HEK293T (cell line): ENCODE measurements around the gene MFNG.

ENCODE experiments used
- ARNT ChIP-seq: fragments of 450-650 bp; IDR thresholded peaks from 2 replicates; pipeline ENCODE4 v1.6.1; 2017; ENCODE audit warnings: mild to moderate bottlenecking
- BHLHE40 ChIP-seq: fragments of 450-650 bp; IDR thresholded peaks from 2 replicates; pipeline ENCODE4 v1.6.1; 2016; ENCODE audit warnings: mild to moderate bottlenecking, moderate library complexity, borderline replicate concordance
- CTBP1 ChIP-seq: fragments of 450-650 bp; IDR thresholded peaks from 2 replicates; pipeline ENCODE4 v1.6.1; 2016; ENCODE audit warnings: borderline replicate concordance
- ELF4 ChIP-seq: fragments of 450-650 bp; IDR thresholded peaks from 2 replicates; pipeline ENCODE4 v1.6.1; 2017; ENCODE audit warnings: antibody characterized with exemption
- FOXK2 ChIP-seq: fragments of 450-650 bp; IDR thresholded peaks from 2 replicates; pipeline ENCODE4 v1.6.1; 2016; ENCODE audit warnings: mild to moderate bottlenecking
- FOXM1 ChIP-seq: fragments of 450-650 bp; IDR thresholded peaks from 2 replicates; pipeline ENCODE4 v1.6.1; 2017; ENCODE audit warnings: mild to moderate bottlenecking, borderline replicate concordance
- HDGF ChIP-seq: fragments of 450-650 bp; IDR thresholded peaks from 2 replicates; pipeline ENCODE4 v1.6.1; 2017; ENCODE audit warnings: antibody characterized with exemption, borderline replicate concordance
- L3MBTL2 ChIP-seq: fragments of 450-650 bp; conservative IDR thresholded peaks from 2 replicates; pipeline ENCODE4 v1.6.1; 2016; ENCODE audit warnings: mild to moderate bottlenecking
- LEF1 ChIP-seq: fragments of 450-650 bp; IDR thresholded peaks from 2 replicates; pipeline ENCODE4 v1.6.1; 2017; ENCODE audit warnings: mild to moderate bottlenecking, borderline replicate concordance
- NFRKB ChIP-seq: fragments of 450-650 bp; IDR thresholded peaks from 2 replicates; pipeline ENCODE4 v1.6.1; 2016; ENCODE audit warnings: mild to moderate bottlenecking, moderate library complexity
- SP1 ChIP-seq: fragments of 450-650 bp; IDR thresholded peaks from 2 replicates; pipeline ENCODE4 v1.6.1; 2017
- SUZ12 ChIP-seq: fragments of 450-650 bp; IDR thresholded peaks from 2 replicates; pipeline ENCODE4 v1.6.1; 2016; ENCODE audit warnings: mild to moderate bottlenecking
- TARDBP ChIP-seq: fragments of 450-650 bp; IDR thresholded peaks from 2 replicates; pipeline ENCODE4 v1.6.1; 2016

DNA sequence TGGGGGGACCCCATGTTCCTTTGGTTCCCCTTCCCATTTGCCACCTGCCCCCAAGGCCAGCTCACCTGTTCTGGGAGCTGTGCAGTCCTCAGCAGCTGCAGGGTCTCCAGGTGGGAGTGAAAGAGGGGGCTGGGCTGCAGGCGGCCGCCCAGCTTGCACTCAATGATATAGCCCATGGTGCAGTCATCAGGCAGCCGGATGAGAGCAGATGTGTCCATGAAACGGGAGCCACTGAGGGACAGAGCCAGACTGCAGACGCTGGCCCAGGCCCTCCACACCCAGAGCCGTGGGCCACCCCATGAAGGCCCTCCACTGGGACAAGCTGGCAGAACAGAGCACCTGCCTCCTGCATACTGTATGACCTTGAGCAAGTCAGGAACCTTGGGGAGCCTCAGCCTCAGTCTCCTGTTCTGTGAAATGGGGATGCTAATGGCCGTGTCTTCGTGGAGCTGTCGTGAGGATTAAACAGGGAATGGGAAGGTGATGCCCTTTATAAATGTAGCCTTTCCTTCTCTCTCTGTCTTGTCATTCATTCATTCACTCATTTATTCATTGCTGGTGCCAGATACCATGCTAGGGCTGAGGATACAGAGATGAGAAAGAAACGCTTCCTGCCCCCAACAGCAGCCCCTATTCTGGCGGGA lies 11.6 kb downstream of the MFNG start:
- no peak for TF ChIP-seq LEF1
- TF ChIP-seq FOXM1: no peak
- TF ChIP-seq HDGF: no peak
- no peak for TF ChIP-seq NFRKB
- no peak for TF ChIP-seq CTBP1
- no peak for TF ChIP-seq ELF4
- no peak for TF ChIP-seq SUZ12
- no peak for TF ChIP-seq FOXK2
- TF ChIP-seq SP1: no peak
- no peak for TF ChIP-seq L3MBTL2
- no peak for TF ChIP-seq BHLHE40
- no peak for TF ChIP-seq ARNT
- TF ChIP-seq TARDBP: no peak
